HG02884 (cell line): ENCODE results near the gene HECTD4.
A peak's percentile ranks its signal among the peaks of the same experiment; 100 is the strongest.

Experiments
- ATAC-seq: cut with Tn5 transposase; IDR thresholded peaks from one replicate; pipeline ENCODE4 v1.9.1; 2021; ENCODE audit warnings: mild to moderate bottlenecking, moderate library complexity; ENCODE audit not compliant: unreplicated experiment

Gene HECTD4

GRCh38 chr12:112325622-112326207 lies 56.5 kb downstream of the HECTD4 start:
- ATAC-seq, result no peak

- no peak for ATAC-seq
These were observed 57.1 kb downstream of the HECTD4 start for GRCh38 chr12:112325157-112325556.

- no peak for ATAC-seq
These were observed 59.2 kb downstream of the HECTD4 start for GRCh38 chr12:112322882-112323547.

GRCh38 chr12:112322441-112322840 lies 59.8 kb downstream of the HECTD4 start:
- ATAC-seq, result no peak

GRCh38 chr12:112321245-112321644 lies 61.0 kb downstream of the HECTD4 start:
- no peak for ATAC-seq

- no peak for ATAC-seq
These were observed 62.8 kb downstream of the HECTD4 start for GRCh38 chr12:112319395-112319794.

GRCh38 chr12:112317481-112317880 lies 64.8 kb downstream of the HECTD4 start:
- no peak for ATAC-seq

GRCh38 chr12:112314981-112315380 lies 67.2 kb downstream of the HECTD4 start:
- ATAC-seq, result no peak

- no peak for ATAC-seq
These were observed 72.4 kb downstream of the HECTD4 start for GRCh38 chr12:112309797-112310196.

GRCh38 chr12:112308652-112309051 lies 73.6 kb downstream of the HECTD4 start:
- no peak for ATAC-seq

- ATAC-seq, result no peak
These were observed 74.1 kb downstream of the HECTD4 start for GRCh38 chr12:112308161-112308560.

- ATAC-seq, result no peak
These were observed 74.8 kb downstream of the HECTD4 start for GRCh38 chr12:112307317-112308011.

GRCh38 chr12:112305951-112306350 lies 76.3 kb downstream of the HECTD4 start:
- no peak for ATAC-seq

GRCh38 chr12:112304436-112304835 lies 77.8 kb downstream of the HECTD4 start:
- no peak for ATAC-seq

- no peak for ATAC-seq
These were observed 78.4 kb downstream of the HECTD4 start for GRCh38 chr12:112303799-112304198.

- peak; percentile 99 for ATAC-seq
These were observed 79.2 kb downstream of the HECTD4 start for GRCh38 chr12:112303004-112303403.

- ATAC-seq, result no peak
These were observed 82.5 kb downstream of the HECTD4 start for GRCh38 chr12:112299704-112300103.

GRCh38 chr12:112297188-112297587 lies 85.0 kb downstream of the HECTD4 start:
- no peak for ATAC-seq

GRCh38 chr12:112296183-112296582 lies 86.0 kb downstream of the HECTD4 start:
- no peak for ATAC-seq

- no peak for ATAC-seq
These were observed 87.4 kb downstream of the HECTD4 start for GRCh38 chr12:112294793-112295192.

- no peak for ATAC-seq
These were observed 93.6 kb downstream of the HECTD4 start for GRCh38 chr12:112288638-112289037.
